A549 (cell line): ENCODE results near the gene NDUFAF2. TPM values are rescaled to one million over a fixed set of nuclear protein-coding genes. Genes with fewer than 3 reads are reported as not detected.

Experiments used
- ATAC-seq, 2 experiments: fragments of 200-7000 bp in 1 of 2; fragments of >200 bp in 1 of 2; cut with Nextera tagmentation in 1 of 2; cut with Tn5 transposase in 1 of 2; 3 replicates each; pipeline versions ENCODE4 v1.8.0 to v1.9.1; 2018 to 2020; ENCODE audit warnings: mild to moderate bottlenecking in 1 of 2, moderate library complexity in 1 of 2
- CTCF ChIA-PET: fragments of 300-600 bp; sonication (Branson Sonifier 250); formaldehyde crosslinking; extraction: SDS; loops from one replicate; lab custom pipeline; 2021; ENCODE audit warnings: antibody characterized with exemption, inconsistent platforms; lab: Yijun Ruan, JAX
- POLR2A ChIA-PET: fragments of 350-600 bp; formaldehyde crosslinking; extraction: SDS; loops from one replicate; lab custom pipeline; 2021; ENCODE audit warnings: antibody characterized with exemption, inconsistent platforms; lab: Yijun Ruan, JAX
- DNase-seq, 2 experiments: peaks; one replicate each; pipeline versions ENCODE4 v3.0.0 to v3.0.0-alpha.2; 2011 to 2016; ENCODE audit warnings: low read depth in 1 of 2, low spot score in 1 of 2
- FAIRE-seq: peaks from 2 replicates; lab custom pipeline; 2011; peaks lifted over from hg19 to GRCh38; lab: Jason Lieb, UNC
- H3K27ac ChIP-seq, 2 experiments: fragments of >200 bp; sonication (Bioruptor Twin); formaldehyde crosslinking; 3 replicates each; pipeline ENCODE4 v1.5.1; 2016 to 2017
- H3K4me1 ChIP-seq: fragments of >200 bp; sonication (Bioruptor Twin); formaldehyde crosslinking; 3 replicates; pipeline ENCODE4 v1.6.1; 2016
- H3K4me2 ChIP-seq: fragments of >200 bp; sonication (Bioruptor Twin); formaldehyde crosslinking; 3 replicates; pipeline ENCODE4 v1.6.1; 2016
- H3K4me3 ChIP-seq: fragments of >200 bp; sonication (Bioruptor Twin); formaldehyde crosslinking; 3 replicates; pipeline ENCODE4 v1.5.1; 2016
- H3K9me3 ChIP-seq: fragments of >200 bp; sonication (Bioruptor Twin); formaldehyde crosslinking; 3 replicates; pipeline ENCODE4 v1.6.1; 2016
- BHLHE40 ChIP-seq: IDR thresholded peaks from 2 replicates; pipeline ENCODE4 v1.6.1; 2012; ENCODE audit warnings: low read depth, low read length, inconsistent platforms
- CBX2 ChIP-seq: fragments of 200-600 bp; sonication (generic); IDR thresholded peaks from 2 replicates; pipeline ENCODE4 v1.6.1; 2016; ENCODE audit warnings: low read depth, mild to moderate bottlenecking, borderline replicate concordance
- CEBPB ChIP-seq, 2 experiments: fragments of >200 bp in 1 of 2; sonication (Bioruptor Twin) in 1 of 2; formaldehyde crosslinking in 1 of 2; IDR thresholded peaks; 2 replicates each; pipeline ENCODE4 v1.6.1; 2012 to 2016
- ESRRA ChIP-seq: fragments of 150-350 bp; IDR thresholded peaks from 2 replicates; pipeline ENCODE4 v1.6.1; 2014; ENCODE audit warnings: mild to moderate bottlenecking, low read length, borderline replicate concordance
- FOSL2 ChIP-seq, 2 experiments: fragments of 450-650 bp in 1 of 2; fragments of >200 bp in 1 of 2; sonication (Bioruptor Twin) in 1 of 2; formaldehyde crosslinking; IDR thresholded peaks; 2 replicates each; pipeline versions ENCODE4 v1.5.0 to v1.6.1; 2016 to 2020; ENCODE audit warnings: mild to moderate bottlenecking in 1 of 2, moderate library complexity in 1 of 2
- FOXS1 ChIP-seq: fragments of 250-450 bp; sonication (Bioruptor Pico); IDR thresholded peaks from 2 replicates; pipeline ENCODE4 v1.5.0; 2020; ENCODE audit warnings: mild to moderate bottlenecking, moderate library complexity
- HEYL ChIP-seq: fragments of 250-450 bp; sonication (Bioruptor Pico); IDR thresholded peaks from 2 replicates; pipeline ENCODE4 v1.8.0; 2021; ENCODE audit warnings: mild to moderate bottlenecking, moderate library complexity
- HOXB13 ChIP-seq: fragments of 250-450 bp; sonication (Bioruptor Pico); IDR thresholded peaks from 2 replicates; pipeline ENCODE4 v1.5.0; 2020; ENCODE audit warnings: low read depth, mild to moderate bottlenecking, moderate library complexity
- MAZ ChIP-seq: fragments of 150-350 bp; IDR thresholded peaks from 2 replicates; pipeline ENCODE4 v1.6.1; 2014; ENCODE audit warnings: antibody characterized with exemption, low read depth, low read length, borderline replicate concordance
- MYC ChIP-seq: IDR thresholded peaks from 2 replicates; pipeline ENCODE4 v1.6.1; 2012; ENCODE audit warnings: mild to moderate bottlenecking, inconsistent platforms, low read length, improper control_type of control experiment, borderline replicate concordance
- NFE2L2 ChIP-seq: fragments of 150-350 bp; conservative IDR thresholded peaks from 2 replicates; pipeline ENCODE4 v1.6.1; 2014; ENCODE audit warnings: low read length
- NR3C1 ChIP-seq: fragments of >200 bp; sonication (Bioruptor Twin); formaldehyde crosslinking; IDR thresholded peaks from 3 replicates; pipeline ENCODE4 v1.6.1; 2017
- POLR2A ChIP-seq: IDR thresholded peaks from 2 replicates; pipeline ENCODE4 v1.6.1; 2012; ENCODE audit warnings: mild to moderate bottlenecking, low read length
- POLR2AphosphoS2 ChIP-seq: conservative IDR thresholded peaks from 2 replicates; pipeline ENCODE4 v1.6.1; 2012; ENCODE audit warnings: low read length, improper control_type of control experiment, inconsistent platforms
- RAD21 ChIP-seq, 2 experiments: fragments of >200 bp in 1 of 2; sonication (Bioruptor Twin) in 1 of 2; formaldehyde crosslinking in 1 of 2; IDR thresholded peaks in 1 of 2; conservative IDR thresholded peaks in 1 of 2; 2 replicates in 1 of 2; 3 replicates in 1 of 2; pipeline ENCODE4 v1.6.1; 2012 to 2018; ENCODE audit warnings: inconsistent platforms in 1 of 2
- RFX5 ChIP-seq: fragments of 450-650 bp; IDR thresholded peaks from 2 replicates; pipeline ENCODE4 v1.7.1; 2014; ENCODE audit warnings: antibody characterized with exemption, mild to moderate bottlenecking, moderate library complexity
- SMC3 ChIP-seq: fragments of >200 bp; sonication (Bioruptor Twin); formaldehyde crosslinking; IDR thresholded peaks from 3 replicates; pipeline ENCODE4 v1.6.1; 2018; ENCODE audit warnings: inconsistent platforms
- ZNF302 ChIP-seq: fragments of 250-450 bp; sonication (Bioruptor Pico); IDR thresholded peaks from 2 replicates; pipeline ENCODE4 v1.9.0; 2021; ENCODE audit warnings: inconsistent platforms, mild to moderate bottlenecking, moderate library complexity
- ZSCAN20 ChIP-seq: fragments of 250-450 bp; sonication (Bioruptor Pico); IDR thresholded peaks from 2 replicates; pipeline ENCODE4 v1.8.0; 2022; ENCODE audit warnings: mild to moderate bottlenecking, moderate library complexity
- WGBS: methylation state at CpG from one replicate; pipeline ENCODE4 v1.1.6; 2017; ENCODE audit errors: missing lambda C conversion rate; 5-methylcytosine and 5-hydroxymethylcytosine counted together
- polyA plus RNA-seq, 4 experiments: library from polyadenylated mRNA; depleted of rRNA in 3 of 4; stranded (reverse); fragments of >200 nt; fragmentation: RNase III in 1 of 4; extraction: RNeasy Plus Mini Kit Qiagen cat#74134 plus additional on column Dnase treatment in 1 of 4; gene quantifications; 2 replicates in 3 of 4; 3 replicates in 1 of 4; pipeline ENCODE4 v1.2.3, GENCODE V29; 2011 to 2017
- TF ChIP-seq, protein P1 (sequence below): fragments of >200 bp; sonication (Bioruptor Twin); formaldehyde crosslinking; IDR thresholded peaks from 3 replicates; pipeline ENCODE4 v1.5.1; 2016
- TF ChIP-seq, protein P2 (sequence below): fragments of 450-650 bp; IDR thresholded peaks from 2 replicates; pipeline ENCODE4 v1.6.1; 2014; ENCODE audit warnings: antibody characterized with exemption
- TF ChIP-seq, protein P3 (sequence below): fragments of 150-350 bp; IDR thresholded peaks from 2 replicates; pipeline ENCODE4 v1.6.1; 2014; ENCODE audit warnings: low read depth, mild to moderate bottlenecking, low read length
- TF ChIP-seq, protein P4 (sequence below): fragments of 250-450 bp; sonication (Bioruptor Pico); IDR thresholded peaks from 2 replicates; pipeline ENCODE4 v1.5.0; 2020; ENCODE audit warnings: low read depth, mild to moderate bottlenecking, moderate library complexity
- TF ChIP-seq, protein P5 (sequence below): IDR thresholded peaks from 2 replicates; pipeline ENCODE4 v1.6.1; 2012; ENCODE audit warnings: low read depth, borderline replicate concordance
- TF ChIP-seq, protein P6 (sequence below): fragments of >200 bp; sonication (Bioruptor Twin); formaldehyde crosslinking; IDR thresholded peaks from 2 replicates; pipeline ENCODE4 v1.6.1; 2016
- TF ChIP-seq, protein P7 (sequence below): fragments of >200 bp; sonication (Bioruptor Twin); formaldehyde crosslinking; IDR thresholded peaks from 3 replicates; pipeline ENCODE4 v1.6.1; 2016

Gene NDUFAF2
- polyA plus RNA-seq, 2 of the 4 experiments (the other 2 are of a cell fraction): 66.1 to 83.7 TPM

DNA sequence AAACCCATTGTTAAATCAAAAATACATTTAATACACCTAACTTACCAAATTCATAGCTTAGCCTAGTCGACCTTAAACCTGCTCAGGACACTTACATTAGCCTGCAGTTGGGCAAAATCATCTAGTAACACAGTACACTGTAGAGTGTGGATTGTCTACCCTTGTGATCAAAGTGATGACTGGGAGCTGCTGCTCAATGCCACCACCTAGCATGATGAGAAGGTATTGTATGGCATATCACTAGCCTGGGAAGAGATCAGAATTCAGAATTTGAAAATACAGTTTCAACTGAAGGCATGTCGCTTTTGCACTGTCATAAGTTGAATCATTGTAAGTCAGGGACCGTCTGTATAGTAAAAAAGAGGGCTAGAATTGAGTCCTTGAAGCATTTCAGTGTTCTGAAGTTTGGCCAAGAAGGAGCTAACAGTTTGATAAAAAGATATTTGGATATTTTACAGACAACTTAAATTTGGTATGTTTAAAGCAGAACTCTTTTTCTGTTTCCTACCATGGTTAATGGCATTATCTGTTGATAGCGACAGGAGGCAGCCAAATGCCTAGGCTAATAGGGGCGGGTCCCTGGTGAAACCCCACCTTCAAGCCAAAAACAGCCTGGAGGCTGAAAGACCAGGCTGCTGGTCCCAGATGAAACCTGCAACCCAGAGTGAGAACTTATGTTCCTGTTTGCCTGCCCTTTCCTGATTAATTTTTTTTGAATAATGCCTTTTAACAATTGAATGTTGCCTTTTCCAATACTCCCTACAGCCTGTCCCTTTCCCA is 194.3 kb downstream of the NDUFAF2 start:
- DNase-seq (peak in 1 of 2 experiments; percentile 28), FAIRE-seq (peak; percentile 54)
- POLR2A ChIA-PET: no interaction called here
- H3K4me2 ChIP-seq: no peak overlapping the region
- no peak for TF ChIP-seq MAZ
- TF ChIP-seq, protein P1, sequence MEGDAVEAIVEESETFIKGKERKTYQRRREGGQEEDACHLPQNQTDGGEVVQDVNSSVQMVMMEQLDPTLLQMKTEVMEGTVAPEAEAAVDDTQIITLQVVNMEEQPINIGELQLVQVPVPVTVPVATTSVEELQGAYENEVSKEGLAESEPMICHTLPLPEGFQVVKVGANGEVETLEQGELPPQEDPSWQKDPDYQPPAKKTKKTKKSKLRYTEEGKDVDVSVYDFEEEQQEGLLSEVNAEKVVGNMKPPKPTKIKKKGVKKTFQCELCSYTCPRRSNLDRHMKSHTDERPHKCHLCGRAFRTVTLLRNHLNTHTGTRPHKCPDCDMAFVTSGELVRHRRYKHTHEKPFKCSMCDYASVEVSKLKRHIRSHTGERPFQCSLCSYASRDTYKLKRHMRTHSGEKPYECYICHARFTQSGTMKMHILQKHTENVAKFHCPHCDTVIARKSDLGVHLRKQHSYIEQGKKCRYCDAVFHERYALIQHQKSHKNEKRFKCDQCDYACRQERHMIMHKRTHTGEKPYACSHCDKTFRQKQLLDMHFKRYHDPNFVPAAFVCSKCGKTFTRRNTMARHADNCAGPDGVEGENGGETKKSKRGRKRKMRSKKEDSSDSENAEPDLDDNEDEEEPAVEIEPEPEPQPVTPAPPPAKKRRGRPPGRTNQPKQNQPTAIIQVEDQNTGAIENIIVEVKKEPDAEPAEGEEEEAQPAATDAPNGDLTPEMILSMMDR: peak; percentile 27; the same call in 2 of the 3 replicates
- peak in 1 of 2 experiments; percentile 41; a peak in 2 of 5 replicates for TF ChIP-seq RAD21 (conservative IDR thresholded peaks at IDR 0.05 in 1 of 2, IDR thresholded peaks at IDR 0.05 in 1 of 2)
- TF ChIP-seq, protein P2, sequence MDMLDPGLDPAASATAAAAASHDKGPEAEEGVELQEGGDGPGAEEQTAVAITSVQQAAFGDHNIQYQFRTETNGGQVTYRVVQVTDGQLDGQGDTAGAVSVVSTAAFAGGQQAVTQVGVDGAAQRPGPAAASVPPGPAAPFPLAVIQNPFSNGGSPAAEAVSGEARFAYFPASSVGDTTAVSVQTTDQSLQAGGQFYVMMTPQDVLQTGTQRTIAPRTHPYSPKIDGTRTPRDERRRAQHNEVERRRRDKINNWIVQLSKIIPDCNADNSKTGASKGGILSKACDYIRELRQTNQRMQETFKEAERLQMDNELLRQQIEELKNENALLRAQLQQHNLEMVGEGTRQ: no peak
- peak; percentile 16; the same call in 2 of the 3 replicates for TF ChIP-seq SMC3
- TF ChIP-seq, protein P3, sequence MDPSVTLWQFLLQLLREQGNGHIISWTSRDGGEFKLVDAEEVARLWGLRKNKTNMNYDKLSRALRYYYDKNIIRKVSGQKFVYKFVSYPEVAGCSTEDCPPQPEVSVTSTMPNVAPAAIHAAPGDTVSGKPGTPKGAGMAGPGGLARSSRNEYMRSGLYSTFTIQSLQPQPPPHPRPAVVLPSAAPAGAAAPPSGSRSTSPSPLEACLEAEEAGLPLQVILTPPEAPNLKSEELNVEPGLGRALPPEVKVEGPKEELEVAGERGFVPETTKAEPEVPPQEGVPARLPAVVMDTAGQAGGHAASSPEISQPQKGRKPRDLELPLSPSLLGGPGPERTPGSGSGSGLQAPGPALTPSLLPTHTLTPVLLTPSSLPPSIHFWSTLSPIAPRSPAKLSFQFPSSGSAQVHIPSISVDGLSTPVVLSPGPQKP: no peak
- TF ChIP-seq, protein P4, sequence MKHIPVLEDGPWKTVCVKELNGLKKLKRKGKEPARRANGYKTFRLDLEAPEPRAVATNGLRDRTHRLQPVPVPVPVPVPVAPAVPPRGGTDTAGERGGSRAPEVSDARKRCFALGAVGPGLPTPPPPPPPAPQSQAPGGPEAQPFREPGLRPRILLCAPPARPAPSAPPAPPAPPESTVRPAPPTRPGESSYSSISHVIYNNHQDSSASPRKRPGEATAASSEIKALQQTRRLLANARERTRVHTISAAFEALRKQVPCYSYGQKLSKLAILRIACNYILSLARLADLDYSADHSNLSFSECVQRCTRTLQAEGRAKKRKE: no peak
- no peak for TF ChIP-seq ZNF302 (CRISPR knock-in tag)
- no peak for TF ChIP-seq MYC
- no peak for TF ChIP-seq FOXS1
- no peak for TF ChIP-seq FOSL2 (IDR thresholded peaks at IDR 0.05)
- TF ChIP-seq FOSL2 (CRISPR knock-in tag; IDR thresholded peaks at IDR 0.05): no peak
- no peak for TF ChIP-seq ESRRA
- TF ChIP-seq CBX2: no peak
- TF ChIP-seq, protein P5, sequence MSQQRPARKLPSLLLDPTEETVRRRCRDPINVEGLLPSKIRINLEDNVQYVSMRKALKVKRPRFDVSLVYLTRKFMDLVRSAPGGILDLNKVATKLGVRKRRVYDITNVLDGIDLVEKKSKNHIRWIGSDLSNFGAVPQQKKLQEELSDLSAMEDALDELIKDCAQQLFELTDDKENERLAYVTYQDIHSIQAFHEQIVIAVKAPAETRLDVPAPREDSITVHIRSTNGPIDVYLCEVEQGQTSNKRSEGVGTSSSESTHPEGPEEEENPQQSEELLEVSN: no peak
- TF ChIP-seq, all 56 proteins: peak for 3
- no peak overlapping the region for H3K4me3 ChIP-seq
- no peak overlapping the region for H3K27ac ChIP-seq
- no peaks in the 10 kb centered on the region for H3K9me3 ChIP-seq
- H3K4me1 ChIP-seq: no peaks in the 10 kb centered on the region
- peak; percentile 88 for ATAC-seq
- CTCF ChIA-PET: interaction anchor here (0.6 to 1.4 kb wide), 3 partner anchors 43 to 181 kb away, joined by 4 to 5 read pairs (median 4); no protein-coding TSS in a partner anchor
- WGBS: 74% methylated on average over 5 of the region's 5 CpGs

DNA sequence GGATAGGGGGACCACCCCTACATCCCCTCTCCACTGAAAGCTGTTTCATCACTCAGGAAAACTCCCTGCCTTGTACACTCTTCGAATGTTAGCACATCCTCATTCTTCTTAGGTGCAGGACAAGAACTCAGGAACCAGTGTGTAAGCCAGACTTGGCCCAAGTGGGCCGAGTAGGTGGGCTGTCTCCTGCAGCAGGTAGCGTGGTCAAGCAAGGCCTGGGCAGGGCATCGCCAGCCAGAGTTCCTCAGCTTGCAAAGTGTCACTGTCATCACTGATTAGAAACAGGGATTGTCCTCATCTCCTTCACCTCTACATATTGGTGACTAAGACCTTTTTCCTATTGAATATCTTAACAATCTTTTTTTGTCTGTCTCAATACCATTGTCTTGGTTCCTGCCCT is 194.9 kb downstream of the NDUFAF2 start:
- Histone ChIP-seq H3K4me2 (no peak overlapping the region), H3K4me3 (no peak overlapping the region), H3K9me3 (no peaks in the 10 kb centered on the region), H3K27ac (no peak overlapping the region), H3K4me1 (no peaks in the 10 kb centered on the region)
- ATAC-seq (no peak), DNase-seq (no peak), FAIRE-seq (no peak)
- ChIA-PET CTCF (interaction anchor here (1.4 kb wide), 1 partner anchor 85 kb away, joined by 5 read pairs; no protein-coding TSS in a partner anchor), POLR2A (no interaction called here)
- WGBS: 87% methylated on average over 4 of the region's 4 CpGs
- TF ChIP-seq RAD21 (conservative IDR thresholded peaks at IDR 0.05 in 1 of 2, IDR thresholded peaks at IDR 0.05 in 1 of 2) (no peak), POLR2AphosphoS2 (no peak), RFX5 (no peak), POLR2A (no peak), ZSCAN20 (CRISPR knock-in tag) (no peak), BHLHE40 (no peak), HEYL (CRISPR knock-in tag) (no peak), HOXB13 (CRISPR knock-in tag) (no peak), NFE2L2 (no peak), MYC (no peak), CEBPB (IDR thresholded peaks at IDR 0.05) (no peak), NR3C1 (no peak)
- TF ChIP-seq, protein P5: no peak
- TF ChIP-seq, protein P6, sequence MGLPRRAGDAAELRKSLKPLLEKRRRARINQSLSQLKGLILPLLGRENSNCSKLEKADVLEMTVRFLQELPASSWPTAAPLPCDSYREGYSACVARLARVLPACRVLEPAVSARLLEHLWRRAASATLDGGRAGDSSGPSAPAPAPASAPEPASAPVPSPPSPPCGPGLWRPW: no peak
- TF ChIP-seq, protein P2: no peak
- TF ChIP-seq, protein P7, sequence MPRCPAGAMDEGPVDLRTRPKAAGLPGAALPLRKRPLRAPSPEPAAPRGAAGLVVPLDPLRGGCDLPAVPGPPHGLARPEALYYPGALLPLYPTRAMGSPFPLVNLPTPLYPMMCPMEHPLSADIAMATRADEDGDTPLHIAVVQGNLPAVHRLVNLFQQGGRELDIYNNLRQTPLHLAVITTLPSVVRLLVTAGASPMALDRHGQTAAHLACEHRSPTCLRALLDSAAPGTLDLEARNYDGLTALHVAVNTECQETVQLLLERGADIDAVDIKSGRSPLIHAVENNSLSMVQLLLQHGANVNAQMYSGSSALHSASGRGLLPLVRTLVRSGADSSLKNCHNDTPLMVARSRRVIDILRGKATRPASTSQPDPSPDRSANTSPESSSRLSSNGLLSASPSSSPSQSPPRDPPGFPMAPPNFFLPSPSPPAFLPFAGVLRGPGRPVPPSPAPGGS: no peak
